ENCODE results near the gene PCK2.

DNA sequence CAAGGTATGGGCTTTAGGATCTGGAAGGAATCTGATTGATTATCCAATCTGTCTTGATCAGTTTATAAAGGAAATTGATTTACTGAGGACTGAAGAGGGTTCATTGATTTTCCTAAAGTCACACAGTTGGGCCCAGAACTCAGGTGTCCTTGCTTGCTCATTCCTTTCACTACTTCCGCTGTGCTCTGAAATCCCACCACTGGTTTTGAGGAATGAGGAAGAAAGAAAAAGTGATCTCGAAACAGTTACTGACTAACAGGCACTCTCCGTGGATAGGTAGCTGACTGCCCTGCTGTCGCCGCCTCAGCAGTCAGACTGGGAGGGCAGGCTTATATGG, 36.2 kb downstream of the PCK2 start, which contains the start of gene FITM1:
- TF ChIP-seq EZH2 (IDR thresholded peaks at IDR 0.05; ENCODE audit: borderline replicate concordance, insufficient read depth, low read length, poor library complexity, severe bottlenecking) (no peak), TAF1 (IDR thresholded peaks at IDR 0.05; ENCODE audit: low read depth) (no peak), MXI1 (conservative IDR thresholded peaks at IDR 0.05; ENCODE audit: poor library complexity, severe bottlenecking) (no peak), POLR2AphosphoS5 (IDR thresholded peaks at IDR 0.05) (no peak)
- TF ChIP-seq, protein P1, sequence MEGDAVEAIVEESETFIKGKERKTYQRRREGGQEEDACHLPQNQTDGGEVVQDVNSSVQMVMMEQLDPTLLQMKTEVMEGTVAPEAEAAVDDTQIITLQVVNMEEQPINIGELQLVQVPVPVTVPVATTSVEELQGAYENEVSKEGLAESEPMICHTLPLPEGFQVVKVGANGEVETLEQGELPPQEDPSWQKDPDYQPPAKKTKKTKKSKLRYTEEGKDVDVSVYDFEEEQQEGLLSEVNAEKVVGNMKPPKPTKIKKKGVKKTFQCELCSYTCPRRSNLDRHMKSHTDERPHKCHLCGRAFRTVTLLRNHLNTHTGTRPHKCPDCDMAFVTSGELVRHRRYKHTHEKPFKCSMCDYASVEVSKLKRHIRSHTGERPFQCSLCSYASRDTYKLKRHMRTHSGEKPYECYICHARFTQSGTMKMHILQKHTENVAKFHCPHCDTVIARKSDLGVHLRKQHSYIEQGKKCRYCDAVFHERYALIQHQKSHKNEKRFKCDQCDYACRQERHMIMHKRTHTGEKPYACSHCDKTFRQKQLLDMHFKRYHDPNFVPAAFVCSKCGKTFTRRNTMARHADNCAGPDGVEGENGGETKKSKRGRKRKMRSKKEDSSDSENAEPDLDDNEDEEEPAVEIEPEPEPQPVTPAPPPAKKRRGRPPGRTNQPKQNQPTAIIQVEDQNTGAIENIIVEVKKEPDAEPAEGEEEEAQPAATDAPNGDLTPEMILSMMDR (IDR thresholded peaks at IDR 0.05; ENCODE audit: poor library complexity, severe bottlenecking): no peak

Data from neural cell (in vitro differentiated cells).